ENCODE data around the gene ARHGAP42.

- no peak for TF ChIP-seq CTCF (IDR thresholded peaks at IDR 0.05; ENCODE audit: insufficient read depth, low read length, poor library complexity, severe bottlenecking)
- TF ChIP-seq EZH2phosphoT487 (conservative IDR thresholded peaks at IDR 0.05; ENCODE audit: low read length), result no peak
Measured at GRCh38 chr11:100640071-100640470, 47.0 kb upstream of the ARHGAP42 start.

Data from SU-DHL-6 (cell line).